GM18870 (cell line): ENCODE measurements around the gene MEGF9.
A peak's percentile ranks its signal among the peaks of the same experiment; 100 is the strongest.

Experiments
- ATAC-seq: cut with Tn5 transposase; IDR thresholded peaks from one replicate; pipeline ENCODE4 v1.9.1; 2021; ENCODE audit warnings: moderate library complexity; ENCODE audit not compliant: unreplicated experiment

MEGF9 gene

DNA sequence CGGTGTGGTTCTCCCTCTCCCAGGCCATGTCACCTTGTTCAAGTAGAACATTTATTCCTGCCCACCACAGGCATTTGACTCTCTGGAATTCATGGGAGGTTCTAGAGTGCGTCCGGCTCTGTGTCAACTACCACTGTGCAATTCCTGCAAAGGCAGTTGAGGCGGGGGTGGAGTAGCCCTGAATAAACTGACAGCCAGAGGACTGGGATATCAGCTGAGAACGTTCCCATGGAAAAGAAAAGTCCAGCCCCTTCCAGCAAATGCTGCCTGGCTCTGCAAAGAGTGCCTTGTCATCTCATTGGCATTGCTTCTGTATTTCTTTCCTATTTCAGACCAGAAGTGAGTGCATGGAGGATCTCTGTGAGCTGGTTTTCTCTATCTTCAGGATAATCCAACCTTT lies 18.9 kb upstream of the MEGF9 start:
- ATAC-seq = no peak

- no peak for ATAC-seq
These were observed 16.6 kb upstream of the MEGF9 start for GRCh38 chr9:120730654-120731514.

DNA sequence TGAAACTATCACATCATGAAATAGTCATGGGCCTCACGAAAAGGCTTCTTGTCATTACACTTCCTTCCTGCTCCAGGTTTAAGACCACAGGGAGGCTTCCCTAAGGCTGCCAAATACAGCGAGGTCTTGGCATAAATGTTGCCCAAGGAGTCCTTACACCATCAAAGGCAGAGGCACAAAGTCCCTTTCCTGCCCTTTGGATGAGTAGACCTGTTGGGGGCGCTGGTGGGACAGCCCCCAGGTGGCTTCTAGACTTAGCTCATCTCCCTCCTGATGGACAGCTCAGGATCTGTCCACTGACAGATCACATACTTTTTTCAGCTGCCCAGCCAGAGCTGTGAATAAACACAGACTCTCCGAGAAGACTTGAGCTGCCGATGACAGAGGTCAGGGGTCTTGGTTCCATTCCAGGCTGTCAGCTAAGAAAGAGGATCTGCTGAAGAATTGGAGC lies 15.5 kb upstream of the MEGF9 start:
- ATAC-seq = no peak

DNA sequence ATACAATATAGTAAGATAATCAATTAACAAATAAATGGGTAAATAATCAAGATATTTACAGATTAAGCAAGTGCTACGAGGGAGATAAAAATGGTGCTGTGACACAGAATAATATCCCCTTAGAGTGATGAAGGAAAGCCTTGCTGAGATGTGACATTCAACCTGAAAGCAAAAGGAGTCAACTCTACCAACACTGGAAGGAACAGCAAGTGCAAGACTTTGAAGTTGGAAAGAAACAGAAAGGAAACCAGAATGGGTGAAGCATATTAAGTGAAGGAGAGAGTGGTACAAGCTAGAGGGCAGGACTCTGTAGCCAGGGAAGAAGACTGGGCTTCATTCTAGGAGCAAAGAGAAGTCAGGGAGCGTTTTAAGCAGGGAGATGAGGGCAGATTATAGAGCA lies 12.2 kb upstream of the MEGF9 start:
- peak; percentile 62 for ATAC-seq

DNA sequence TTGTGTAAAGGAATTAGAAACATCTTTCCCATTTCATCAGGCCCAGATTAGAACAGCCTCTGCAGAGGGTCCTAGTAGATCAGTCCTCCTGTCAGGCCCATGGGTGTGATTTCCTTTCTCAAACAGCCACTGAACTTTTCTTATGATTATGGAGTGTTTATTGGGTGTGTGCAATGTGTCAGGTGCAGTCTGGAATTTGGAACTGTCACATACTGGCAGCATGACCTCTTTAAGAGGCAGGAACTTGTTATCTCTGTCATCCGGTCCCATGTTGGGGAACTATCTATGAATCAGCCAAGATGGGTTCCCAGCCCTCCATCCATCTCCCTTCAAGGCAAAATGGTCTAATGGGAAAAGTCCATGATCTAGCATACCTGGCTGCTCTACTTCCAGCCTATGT lies 11.6 kb upstream of the MEGF9 start:
- ATAC-seq = no peak

- no peak for ATAC-seq
These were observed 10.6 kb upstream of the MEGF9 start for GRCh38 chr9:120724757-120725400.

- ATAC-seq = no peak
These were observed 9.3 kb upstream of the MEGF9 start for GRCh38 chr9:120723565-120723964.

GRCh38 chr9:120720404-120720803 lies 6.1 kb upstream of the MEGF9 start:
- no peak for ATAC-seq

- no peak for ATAC-seq
These were observed 4.0 kb upstream of the MEGF9 start for GRCh38 chr9:120718316-120718715.

- no peak for ATAC-seq
These were observed 2.9 kb upstream of the MEGF9 start for GRCh38 chr9:120717176-120717575.

- ATAC-seq = no peak
These were observed 2.2 kb upstream of the MEGF9 start for GRCh38 chr9:120716483-120716882.

DNA sequence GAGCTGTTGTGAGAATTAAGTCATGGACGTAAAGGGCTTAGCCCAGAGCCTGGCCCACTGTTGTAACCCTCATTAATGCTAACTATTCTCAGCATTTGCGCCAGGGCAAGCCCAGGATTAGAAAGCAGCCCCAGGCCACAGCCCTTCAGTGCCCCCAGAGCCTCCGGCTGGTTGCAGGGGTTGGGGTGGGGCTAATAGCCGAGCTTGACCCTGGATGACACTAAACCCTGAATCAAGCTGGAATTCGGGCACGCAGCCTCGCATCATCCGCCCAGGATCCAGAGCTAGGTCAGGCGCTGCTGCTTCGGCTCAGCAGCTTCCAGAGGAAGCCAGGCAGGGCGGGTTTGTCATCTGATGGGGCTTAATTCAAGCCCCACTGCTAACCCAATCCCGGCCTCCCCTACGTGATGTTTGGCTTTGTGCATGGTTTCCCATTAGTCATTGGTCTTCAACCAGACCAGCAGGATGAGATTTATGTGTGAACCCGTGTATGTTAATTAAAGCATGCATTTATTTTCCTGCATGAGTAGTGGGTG lies 1.2 kb upstream of the MEGF9 start:
- ATAC-seq = no peak

DNA sequence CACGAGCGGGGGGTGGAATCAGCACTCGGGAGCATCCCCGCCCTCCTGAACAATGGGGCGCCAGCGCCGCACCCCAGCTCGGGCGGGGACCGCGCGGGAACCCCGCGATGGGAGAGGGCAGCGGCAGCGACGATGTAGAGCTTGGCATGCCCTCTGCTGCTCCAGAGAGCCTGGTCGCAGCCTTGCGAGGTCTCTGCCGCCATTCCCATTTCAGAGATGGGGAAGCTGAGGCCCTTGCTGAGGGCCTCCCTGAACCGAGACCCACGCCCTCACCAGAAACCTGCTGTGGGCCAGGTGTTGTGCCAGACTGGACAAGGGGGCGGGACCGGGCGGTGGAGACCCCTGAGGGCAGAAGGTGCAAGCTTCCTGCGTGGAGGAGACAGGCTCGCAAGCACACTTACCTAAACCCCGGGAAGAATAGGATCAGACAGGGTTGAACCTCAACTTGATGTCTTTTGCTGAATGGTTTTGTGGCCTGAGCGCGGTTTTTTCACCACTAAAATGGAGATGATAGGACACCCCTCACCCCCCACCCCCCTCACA lies 647 bp upstream of the MEGF9 start:
- no peak for ATAC-seq

- ATAC-seq = no peak
These were observed 798 bp downstream of the MEGF9 start for GRCh38 chr9:120713257-120714087.

- ATAC-seq = no peak
These were observed 1.7 kb downstream of the MEGF9 start for GRCh38 chr9:120712539-120713031.

GRCh38 chr9:120711841-120712538 lies 2.3 kb downstream of the MEGF9 start:
- ATAC-seq = no peak

- ATAC-seq = no peak
These were observed 2.9 kb downstream of the MEGF9 start for GRCh38 chr9:120711354-120711753.

- no peak for ATAC-seq
These were observed 3.9 kb downstream of the MEGF9 start for GRCh38 chr9:120710110-120710981.

GRCh38 chr9:120708526-120709224 lies 5.6 kb downstream of the MEGF9 start:
- no peak for ATAC-seq
